Measurements from ENCODE around the gene TMEM14C.

The TMEM14C gene

DNA sequence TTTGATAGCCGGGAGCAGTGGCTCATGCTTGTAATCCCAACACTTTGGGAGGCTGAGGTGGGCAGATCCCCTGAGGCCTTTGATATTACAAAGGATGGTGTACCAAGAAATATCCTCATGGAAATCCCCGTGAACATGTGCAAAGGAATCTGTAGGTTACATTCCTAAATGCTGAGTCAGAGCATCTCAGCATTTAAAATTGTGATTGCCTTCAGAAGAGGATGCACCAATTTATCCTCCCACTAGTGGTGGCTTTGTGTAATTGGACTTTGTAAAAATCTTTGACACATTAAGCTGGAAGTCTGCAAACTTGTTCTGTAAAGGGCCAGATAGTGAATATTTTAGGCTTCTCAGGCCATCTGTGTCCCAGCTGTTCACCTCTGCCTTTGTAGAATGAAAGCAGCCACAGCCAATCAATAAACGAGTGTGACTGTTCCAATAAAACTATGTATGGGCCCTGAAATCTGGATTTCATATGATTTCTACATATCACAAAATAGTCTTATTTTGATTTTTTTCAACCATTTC lies 36.5 kb downstream of the TMEM14C start:
- DNase-seq (ENCODE audit: low read depth in 1 of 2, low spot score in 1 of 2) = no peak

DNA sequence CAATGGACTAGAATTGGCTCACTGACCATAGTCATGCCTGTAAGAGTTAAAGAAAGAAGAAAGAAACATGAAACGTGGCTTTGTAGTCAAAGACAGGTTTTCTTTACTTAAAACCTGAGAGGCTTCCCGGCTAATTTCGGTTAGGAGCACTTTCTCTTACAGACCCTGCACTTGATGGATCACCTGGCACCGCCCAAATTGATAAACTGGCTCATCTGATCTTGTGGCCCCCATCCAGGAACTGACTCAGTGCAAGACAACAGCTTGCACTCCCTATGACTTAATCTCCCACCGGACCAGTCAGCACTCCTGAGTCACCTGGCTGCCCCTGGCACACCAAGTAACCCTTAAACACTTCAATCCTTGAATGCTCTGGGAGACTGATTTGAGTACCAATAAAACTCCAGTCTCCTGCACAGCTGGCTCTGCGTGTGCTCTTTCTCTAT lies 37.0 kb downstream of the TMEM14C start:
- DNase-seq (ENCODE audit: low read depth in 1 of 2, low spot score in 1 of 2) = no peak

GRCh38 chr6:10763006-10763405 lies 40.1 kb downstream of the TMEM14C start:
- no peak for DNase-seq (ENCODE audit: low read depth in 1 of 2, low spot score in 1 of 2)

- DNase-seq (ENCODE audit: low read depth in 1 of 2, low spot score in 1 of 2) = no peak
Observed at GRCh38 chr6:10769419-10769818, 46.5 kb downstream of the TMEM14C start.

- no peak for DNase-seq (ENCODE audit: low read depth in 1 of 2, low spot score in 1 of 2)
Observed at GRCh38 chr6:10771371-10771894, 48.6 kb downstream of the TMEM14C start.

- DNase-seq (ENCODE audit: low read depth in 1 of 2, low spot score in 1 of 2) = no peak
Observed at GRCh38 chr6:10778230-10778629, 55.4 kb downstream of the TMEM14C start.

GRCh38 chr6:10779076-10779475 lies 56.2 kb downstream of the TMEM14C start:
- DNase-seq (ENCODE audit: low read depth in 1 of 2, low spot score in 1 of 2) = no peak

All from activated CD4-positive, alpha-beta T cell treated with anti-CD3 and anti-CD28 coated beads, Interleukin-2, amount 50 U/mL, for 24 hours (primary cell).